Gastroesophageal sphincter (tissue), 4 donors: Measurements from ENCODE around the gene LTBP2. TPM values are rescaled to one million over a fixed set of nuclear protein-coding genes. Genes with fewer than 3 reads are reported as not detected.

ENCODE experiments used
- ATAC-seq: fragments of 150-250 bp; one replicate; pipeline ENCODE4 v1.9.1; 2016; ENCODE audit warnings: mild to moderate bottlenecking, moderate library complexity
- H3K27ac ChIP-seq, 4 donors: fragments of 200-600 bp; sonication (generic) in 3 of 4; 1 replicate in 3 of 4; 2 replicates in 1 of 4; pipeline ENCODE4 v1.5.1; 2016 to 2019
- H3K27me3 ChIP-seq: fragments of 200-600 bp; sonication (generic); one replicate; pipeline ENCODE4 v1.5.1; 2019
- H3K36me3 ChIP-seq, 2 donors: fragments of 200-600 bp; sonication (generic); one replicate each; pipeline ENCODE4 v1.5.1; 2019; ENCODE audit warnings: control low read depth in 1 of 2
- H3K4me1 ChIP-seq, 3 donors: fragments of 200-600 bp; sonication (generic); 1 replicate in 2 of 3; 2 replicates in 1 of 3; pipeline ENCODE4 v1.5.1; 2016 to 2019; ENCODE audit warnings: control low read depth in 2 of 3
- H3K4me3 ChIP-seq, 2 donors: fragments of 200-600 bp; sonication (generic); one replicate each; pipeline ENCODE4 v1.5.1; 2019; ENCODE audit warnings: mild to moderate bottlenecking in 1 of 2, moderate library complexity in 1 of 2
- H3K9me3 ChIP-seq, 3 donors: fragments of 200-600 bp; sonication (generic); one replicate each; pipeline ENCODE4 v1.5.1; 2017 to 2019; ENCODE audit warnings: control low read depth in 2 of 3
- CTCF ChIP-seq, 4 experiments: fragments of 200-600 bp in 2 of 4; fragments of 450-650 bp in 2 of 4; sonication (generic) in 1 of 4; IDR thresholded peaks; one replicate each; pipeline ENCODE4 v1.5.1; 2017 to 2019; ENCODE audit warnings: antibody characterized with exemption in 4 of 4, mild to moderate bottlenecking in 2 of 4, moderate library complexity in 2 of 4
- EP300 ChIP-seq: sonication (generic); formaldehyde crosslinking; IDR thresholded peaks from one replicate; pipeline ENCODE4 v1.6.1; 2017; ENCODE audit warnings: antibody characterized with exemption, mild to moderate bottlenecking
- POLR2A ChIP-seq, 2 donors: fragments of 450-650 bp; IDR thresholded peaks; one replicate each; pipeline ENCODE4 v1.6.1; 2017; ENCODE audit warnings: antibody characterized with exemption in 2 of 2, mild to moderate bottlenecking in 2 of 2, moderate library complexity in 1 of 2
- POLR2AphosphoS5 ChIP-seq: sonication (generic); formaldehyde crosslinking; IDR thresholded peaks from one replicate; pipeline ENCODE4 v1.6.1; 2017; ENCODE audit warnings: antibody characterized with exemption
- WGBS, 2 donors: methylation state at CpG; one replicate each; pipeline ENCODE4 v1.1.5; 2018; ENCODE audit warnings: low coverage in 1 of 2; 5-methylcytosine and 5-hydroxymethylcytosine counted together
- total RNA-seq, 4 donors: library from RNA; depleted of rRNA; stranded (reverse); fragments of >200 nt; gene quantifications; one replicate each; pipeline ENCODE4 v1.1.0, GENCODE V29; 2016

The LTBP2 gene
- total RNA-seq, 4 donors from 2014 or later, result 45.9 to 158 (median 88.4) TPM

DNA sequence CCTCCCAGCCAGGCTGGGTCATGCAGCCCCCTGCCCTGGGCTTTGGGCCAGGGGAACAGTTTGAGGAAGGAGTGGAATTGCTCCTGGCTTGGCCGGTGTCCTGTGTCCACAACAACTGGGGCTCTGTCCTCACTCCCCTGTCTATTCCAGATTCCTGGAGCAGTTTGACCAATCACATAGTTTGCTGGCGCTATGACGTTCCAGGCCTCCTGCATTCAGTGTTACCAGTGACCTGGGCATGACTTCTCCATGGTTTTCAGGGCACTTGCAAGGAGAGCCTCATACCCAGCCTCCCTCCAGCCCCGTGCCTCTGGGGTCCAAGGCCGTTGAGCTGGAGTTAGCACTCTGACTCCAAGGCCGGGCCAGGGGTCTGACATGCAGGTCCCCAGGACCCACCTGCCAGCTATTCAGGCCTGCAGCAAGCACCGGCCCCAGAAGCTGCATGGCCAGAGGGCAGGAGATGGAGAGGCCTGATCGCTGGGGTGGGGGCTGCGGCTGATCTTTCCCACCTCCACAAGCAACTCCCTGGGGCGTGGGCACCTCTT is 84.2 kb downstream of the LTBP2 start:
- no peaks in the 10 kb centered on the region for H3K9me3 ChIP-seq
- H3K36me3 ChIP-seq, result no peaks in the 10 kb centered on the region
- H3K27ac ChIP-seq, result no peak overlapping the region
- peaks cover 0 to 5% (median 3%) of the 10 kb centered on the region in 3 donors for H3K4me1 ChIP-seq
- H3K4me3 ChIP-seq, result no peak overlapping the region
- TF ChIP-seq POLR2AphosphoS5 (no peak), CTCF (IDR thresholded peaks at IDR 0.05) (no peak), POLR2A (IDR thresholded peaks at IDR 0.05) (no peak), EP300 (no peak)
- no peak for ATAC-seq
- H3K27me3 ChIP-seq, result no peaks in the 10 kb centered on the region
- 100% methylated on average over 1 of the region's 10 CpGs; no CpG with 5 or more reads in 1 of the 2 donors for WGBS, 2 donors

GRCh38 chr14:74526854-74527585 is 85.0 kb downstream of the LTBP2 start:
- peaks cover 0 to 6% of the 10 kb centered on the region in 2 donors for H3K36me3 ChIP-seq

DNA sequence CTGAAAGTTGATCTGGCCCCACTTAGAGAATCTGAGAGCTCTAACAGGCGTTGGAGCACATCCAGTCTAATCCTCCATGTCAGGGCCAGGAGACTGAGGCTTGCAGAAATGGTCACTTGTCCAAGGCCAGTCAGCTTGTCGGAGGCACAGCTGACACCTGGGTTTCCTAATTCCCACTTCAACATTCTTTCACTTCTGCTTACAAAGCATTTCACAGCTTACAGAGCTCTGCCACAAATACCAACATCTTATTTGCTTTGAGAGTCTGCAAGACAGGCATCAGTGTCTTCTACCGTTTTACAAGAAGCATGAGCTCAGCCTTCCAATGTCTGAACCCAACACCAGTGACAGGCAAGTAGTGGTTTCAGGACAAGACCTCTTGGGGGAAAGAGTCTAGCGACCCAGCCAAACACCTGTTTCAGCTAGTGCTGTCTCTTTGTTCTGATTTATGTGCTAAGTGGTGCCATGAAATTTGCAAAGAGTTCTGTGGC is 86.6 kb downstream of the LTBP2 start:
- ATAC-seq, result no peak
- TF ChIP-seq POLR2A (IDR thresholded peaks at IDR 0.05) (no peak), CTCF (IDR thresholded peaks at IDR 0.05) (no peak), POLR2AphosphoS5 (no peak)

More at GRCh38 chr14:74526854-74527585, 85.0 kb downstream of the LTBP2 start:
- Histone ChIP-seq H3K27me3 (no peaks in the 10 kb centered on the region), H3K27ac (no peak overlapping the region), H3K4me3 (no peak overlapping the region), H3K9me3 (no peaks in the 10 kb centered on the region), H3K4me1 (peaks cover 0 to 5% (median 3%) of the 10 kb centered on the region in 3 donors)
- TF ChIP-seq POLR2AphosphoS5, result no peak
- no peak for TF ChIP-seq POLR2A (IDR thresholded peaks at IDR 0.05)
- TF ChIP-seq CTCF (IDR thresholded peaks at IDR 0.05), result no peak
- TF ChIP-seq EP300, result no peak
- 100% methylated on average over 2 of the region's 10 CpGs; no CpG with 5 or more reads in 1 of the 2 donors for WGBS, 2 donors
- ATAC-seq, result no peak

DNA sequence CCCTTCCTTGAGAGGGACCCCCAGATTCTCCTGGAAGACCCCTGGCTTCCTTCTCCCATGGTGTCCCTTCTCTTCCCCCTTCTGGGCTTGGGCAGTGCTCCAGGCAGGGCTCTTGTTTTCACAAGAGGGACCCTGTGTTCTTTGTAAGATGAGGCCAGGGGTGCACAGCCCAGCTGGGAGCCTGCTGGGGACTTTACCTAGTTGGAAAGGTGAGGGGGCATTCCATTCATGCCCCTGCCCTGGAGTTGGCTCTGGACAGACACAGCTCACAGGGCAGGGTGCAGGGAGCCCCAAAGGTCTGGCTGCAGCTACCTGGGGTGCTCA is 87.3 kb downstream of the LTBP2 start:
- no peak for ATAC-seq
- Histone ChIP-seq H3K36me3 (peaks cover 0 to 22% of the 10 kb centered on the region in 2 donors), H3K4me1 (no peaks in the 10 kb centered on the region), H3K4me3 (no peak overlapping the region), H3K27me3 (no peaks in the 10 kb centered on the region), H3K27ac (no peak overlapping the region), H3K9me3 (no peaks in the 10 kb centered on the region)
- no peak for TF ChIP-seq EP300
- no peak for TF ChIP-seq CTCF (IDR thresholded peaks at IDR 0.05)
- TF ChIP-seq POLR2A (IDR thresholded peaks at IDR 0.05), result no peak
- TF ChIP-seq POLR2AphosphoS5, result no peak

More for the DNA sequence above, 86.6 kb downstream of the LTBP2 start:
- Histone ChIP-seq H3K36me3 (peaks cover 0 to 22% of the 10 kb centered on the region in 2 donors), H3K4me3 (no peak overlapping the region), H3K27ac (no peak overlapping the region), H3K27me3 (no peaks in the 10 kb centered on the region), H3K4me1 (no peaks in the 10 kb centered on the region), H3K9me3 (no peaks in the 10 kb centered on the region)
- WGBS, 2 donors, result 44 to 71% methylated on average over 2 to 3 of the region's 4 CpGs
